ENCODE data around the gene SFXN4.
"Not testable (repeated sequence)": the region's sequence is repeated elsewhere in the genome, so short reads cannot be mapped to it uniquely, and the experiment has no call there.

Gene SFXN4

GRCh38 chr10:119105155-119105554, 60.4 kb downstream of the SFXN4 start:
- no peak for DNase-seq

GRCh38 chr10:119104654-119105015, 60.9 kb downstream of the SFXN4 start:
- DNase-seq, result peak; percentile 22

- DNase-seq, result peak; percentile 84
Measured at GRCh38 chr10:119103903-119104653, 61.4 kb downstream of the SFXN4 start, which contains the start of gene DENND10. Gene DENND10, plus strand, starts transcription at chr10:119104113. Its CDS starts 30 bp downstream, at chr10:119104143.

DNA sequence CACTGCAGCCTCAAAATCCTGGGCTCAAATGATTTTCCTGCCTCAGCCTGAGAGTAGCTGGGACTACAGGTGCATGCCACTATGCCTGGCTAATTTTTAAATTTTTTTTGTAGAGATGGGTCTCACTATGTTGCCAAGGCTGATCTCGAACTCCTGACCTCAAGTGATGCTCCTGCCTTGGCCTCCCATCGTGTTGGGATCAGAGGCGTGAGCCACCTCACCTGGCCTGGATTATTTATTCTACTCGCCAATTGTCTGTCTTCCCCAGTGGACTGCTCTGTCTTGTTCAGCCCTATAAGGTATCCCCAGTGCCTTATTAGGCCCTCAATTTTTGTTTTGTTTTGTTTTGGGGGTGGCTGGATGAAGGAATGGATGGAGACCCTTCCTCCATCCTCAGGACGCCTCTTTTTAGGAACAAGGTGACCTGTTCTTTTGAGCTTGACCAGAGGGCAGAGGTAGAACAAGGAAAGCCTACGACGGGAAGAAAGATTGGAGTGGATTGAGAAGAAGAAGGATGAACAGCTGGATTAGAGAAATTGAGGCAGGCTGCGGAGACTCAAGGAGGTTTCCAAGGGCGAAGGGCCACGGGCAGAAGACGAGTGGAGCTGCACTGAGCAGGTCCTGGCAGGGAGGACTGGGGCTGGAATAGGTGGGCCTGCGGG, 62.1 kb downstream of the SFXN4 start:
- DNase-seq, result peak; percentile 33

- DNase-seq, result peak; percentile 52
Measured at GRCh38 chr10:119101366-119102098, 64.0 kb downstream of the SFXN4 start.

GRCh38 chr10:119100434-119101238, 64.9 kb downstream of the SFXN4 start:
- peak; percentile 2 for DNase-seq

DNA sequence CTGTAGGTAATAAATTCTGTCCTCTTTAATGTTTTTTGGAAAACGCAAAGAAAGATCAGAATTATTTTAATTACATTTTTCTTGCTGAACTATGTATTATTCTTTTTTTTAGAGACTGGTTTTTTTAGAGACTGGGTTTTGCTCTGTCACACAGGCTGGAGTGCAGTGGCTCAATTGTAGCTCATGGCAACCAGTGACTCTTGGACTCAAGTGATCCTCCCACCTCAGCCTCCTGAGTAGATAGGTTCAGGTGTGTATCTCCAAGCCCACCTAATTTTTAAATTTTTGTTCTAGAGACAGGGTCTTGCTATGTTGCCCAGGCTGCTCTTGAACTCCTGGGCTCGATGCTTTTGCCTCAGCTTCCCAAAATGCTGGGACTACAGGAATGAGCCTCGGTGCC, 66.9 kb downstream of the SFXN4 start:
- no peak for DNase-seq

DNA sequence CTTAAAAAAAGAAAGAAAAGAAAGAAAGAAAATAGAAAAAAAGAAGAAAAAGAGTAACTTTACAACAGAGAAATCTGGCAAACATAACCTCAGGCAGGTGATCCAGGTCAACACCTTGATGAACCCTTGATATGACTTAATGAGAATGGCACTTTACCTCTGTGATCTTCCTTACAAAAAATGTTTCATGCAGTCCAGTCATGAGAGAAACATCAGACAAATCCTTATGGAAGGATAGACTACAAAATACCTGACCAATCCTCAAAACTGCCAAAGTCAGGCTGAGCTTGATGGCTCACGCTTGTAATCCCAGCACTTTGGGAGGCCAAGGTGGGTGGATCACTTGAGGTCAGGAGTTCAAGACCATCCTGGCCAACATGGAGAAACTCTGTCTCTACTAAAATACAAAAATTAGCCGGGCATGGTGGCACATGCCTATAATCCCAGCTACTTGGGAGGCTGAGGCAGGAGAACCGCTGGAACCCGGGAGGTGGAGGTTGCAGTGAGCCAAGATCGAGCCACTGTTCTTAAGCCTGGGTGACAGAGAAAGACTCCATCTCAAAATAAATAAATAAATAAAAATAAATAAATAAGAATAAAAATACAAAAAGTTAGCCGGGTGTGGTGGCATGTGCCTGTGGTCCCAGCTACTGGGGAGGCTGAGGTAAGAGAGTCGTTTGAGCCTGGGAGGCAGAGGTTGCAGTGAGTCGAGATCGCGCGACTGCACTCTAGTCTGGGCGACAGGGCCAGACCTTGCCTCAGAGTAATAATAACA, 68.7 kb downstream of the SFXN4 start:
- not testable (repeated sequence) for DNase-seq

DNA sequence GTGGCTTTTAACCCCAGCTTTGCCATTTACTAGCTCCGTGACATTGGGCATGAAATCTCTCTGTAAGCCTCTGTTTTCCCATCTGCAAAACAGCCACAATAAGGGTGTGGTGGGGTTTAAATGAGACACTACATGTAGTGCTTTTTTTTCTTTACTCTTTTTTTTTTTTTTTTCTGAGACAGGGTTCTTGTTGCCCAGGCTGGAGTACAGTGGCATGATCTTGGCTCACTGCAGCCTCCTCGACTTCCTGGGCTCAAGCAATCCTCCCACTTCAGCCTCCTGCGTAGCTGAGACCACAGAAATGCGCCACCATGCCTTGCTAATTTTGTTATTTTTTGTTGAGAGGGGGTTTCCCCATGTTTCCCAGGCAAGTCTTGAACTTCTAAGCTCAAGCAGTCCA, 69.9 kb downstream of the SFXN4 start:
- no peak for DNase-seq

DNA sequence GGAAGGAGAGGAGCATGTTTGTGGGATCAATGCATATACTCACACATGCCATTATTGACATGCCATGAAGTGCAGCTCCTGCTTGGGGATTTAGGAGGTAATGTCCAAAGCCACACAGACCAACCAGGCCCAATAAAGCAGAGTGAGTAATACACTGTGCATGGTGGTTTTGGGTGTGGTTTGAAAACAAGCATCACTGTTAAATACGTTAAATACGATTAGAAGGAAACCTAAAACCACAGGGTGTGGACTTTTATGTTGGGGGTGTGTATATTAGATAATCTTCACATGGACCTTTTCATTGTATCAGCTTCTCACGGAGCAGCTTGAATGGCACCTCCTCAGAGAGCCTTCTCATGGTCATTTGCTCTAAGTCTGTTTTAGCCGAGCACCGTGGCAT, 74.5 kb downstream of the SFXN4 start:
- DNase-seq, result no peak
